ENCODE results near the gene PER1. TPM values are rescaled to one million over a fixed set of nuclear protein-coding genes. Genes with fewer than 3 reads are reported as not detected.

Gene PER1
- total RNA-seq, 4 donors from 2014 or later = 67.1 to 188 (median 136) TPM

DNA sequence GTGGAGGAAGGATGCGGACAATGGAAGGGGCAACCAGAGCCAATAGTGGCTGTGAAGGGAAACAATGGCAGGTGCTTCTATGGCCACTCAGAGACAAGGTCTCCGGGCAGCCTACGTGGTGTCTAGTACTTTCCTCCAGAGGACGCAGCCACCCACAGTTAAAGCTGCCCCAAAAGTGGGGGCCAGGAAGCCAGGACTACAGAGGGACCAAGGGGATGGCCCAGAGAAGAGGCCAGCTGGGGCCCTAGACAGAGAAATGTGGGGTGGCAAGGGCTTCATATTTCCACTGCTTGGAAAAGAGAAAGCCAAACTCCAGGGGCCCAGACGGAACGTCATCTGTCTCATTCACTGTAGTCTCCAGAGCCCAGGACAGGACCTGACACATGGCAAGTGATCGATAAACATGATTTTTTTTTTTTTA is 837 bp upstream of the PER1 start:
- no peak for ATAC-seq
- H3K4me1 ChIP-seq = peaks cover 0 to 58% (median 31%) of the 10 kb centered on the region in 3 donors
- TF ChIP-seq POLR2A (IDR thresholded peaks at IDR 0.05) = no peak
- no peak for TF ChIP-seq POLR2AphosphoS5 (IDR thresholded peaks at IDR 0.05)
- no peak for TF ChIP-seq EP300 (IDR thresholded peaks at IDR 0.05)
- TF ChIP-seq CTCF (IDR thresholded peaks at IDR 0.05) = no peak

GRCh38 chr17:8151641-8152111 is 528 bp downstream of the PER1 start:
- no peaks in the 10 kb centered on the region for H3K9me3 ChIP-seq
- H3K27me3 ChIP-seq = no peaks in the 10 kb centered on the region
- peak overlapping the region; percentile 77 to 79 for H3K4me3 ChIP-seq
- peaks cover 0 to 58% (median 29%) of the 10 kb centered on the region in 3 donors for H3K4me1 ChIP-seq
- peaks cover 3 to 50% of the 10 kb centered on the region in 2 donors for H3K36me3 ChIP-seq
- ATAC-seq = peak; percentile 8
- no peak for TF ChIP-seq CTCF (IDR thresholded peaks at IDR 0.05)
- TF ChIP-seq POLR2AphosphoS5 (IDR thresholded peaks at IDR 0.05) = peak; percentile 98
- TF ChIP-seq POLR2A (IDR thresholded peaks at IDR 0.05) = peak; percentile 42 to 63
- TF ChIP-seq EP300 (IDR thresholded peaks at IDR 0.05) = peak; percentile 97
- H3K27ac ChIP-seq = peak overlapping the region; percentile 98 to 100 (median 99)
- WGBS, 2 donors (ENCODE audit: low coverage in 1 of 2) = 0% methylated on average over 6 to 9 of the region's 22 CpGs

More for the DNA sequence above, 837 bp upstream of the PER1 start:
- 41 to 53% methylated on average over 4 to 7 of the region's 7 CpGs for whole genome bisulfite sequencing, 2 donors (ENCODE audit: low coverage in 1 of 2)
- Histone ChIP-seq H3K4me3 (peak overlapping the region; percentile 77 to 79), H3K36me3 (peaks cover 0 to 36% of the 10 kb centered on the region in 2 donors), H3K27ac (peak overlapping the region; percentile 98 to 100 (median 99)), H3K27me3 (no peaks in the 10 kb centered on the region), H3K9me3 (no peaks in the 10 kb centered on the region)

DNA sequence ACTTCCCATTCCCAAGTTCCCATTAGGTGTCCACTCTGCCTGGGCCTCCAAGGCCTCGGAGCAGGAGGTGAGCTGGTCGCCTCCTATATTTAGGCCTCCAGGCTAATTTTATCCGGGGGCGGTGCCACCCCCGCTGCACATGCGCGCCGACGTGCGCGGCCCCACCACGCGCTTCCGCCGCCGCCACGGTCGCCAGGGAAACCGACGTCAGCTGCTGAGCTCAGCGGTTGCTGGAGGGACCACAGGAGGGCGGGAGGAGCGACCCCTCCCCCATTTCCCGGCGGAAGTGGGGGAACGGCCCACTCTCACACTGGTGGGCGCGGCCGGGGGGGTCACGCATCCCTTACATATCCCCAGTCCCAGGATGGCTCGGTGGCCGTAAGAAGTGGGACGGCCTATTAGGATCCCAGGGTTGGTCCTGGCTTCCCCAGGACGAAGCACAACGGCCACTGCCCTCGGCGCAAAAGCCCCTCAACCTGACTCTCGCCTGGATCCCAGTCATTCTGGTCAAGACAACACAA is 1.0 kb downstream of the PER1 start:
- H3K36me3 ChIP-seq = peaks cover 8 to 55% of the 10 kb centered on the region in 2 donors
- H3K4me1 ChIP-seq = peaks cover 0 to 63% (median 29%) of the 10 kb centered on the region in 3 donors
- TF ChIP-seq EP300 (IDR thresholded peaks at IDR 0.05) = peak; percentile 92
- TF ChIP-seq CTCF (IDR thresholded peaks at IDR 0.05) = peak in 2 of 4 experiments; percentile 33 to 51
- TF ChIP-seq POLR2A (IDR thresholded peaks at IDR 0.05) = peak in 1 of 2 donors; percentile 28
- TF ChIP-seq POLR2AphosphoS5 (IDR thresholded peaks at IDR 0.05) = peak; percentile 85
- WGBS, 2 donors (ENCODE audit: low coverage in 1 of 2) = 0% methylated on average over 5 of the region's 38 CpGs; no CpG with 5 or more reads in 1 of the 2 donors
- peak; percentile 37 for ATAC-seq
- H3K27ac ChIP-seq = peak overlapping the region; percentile 98 to 100 (median 99)
- peak overlapping the region; percentile 77 to 79 for H3K4me3 ChIP-seq
- H3K9me3 ChIP-seq = no peaks in the 10 kb centered on the region
- no peaks in the 10 kb centered on the region for H3K27me3 ChIP-seq

DNA sequence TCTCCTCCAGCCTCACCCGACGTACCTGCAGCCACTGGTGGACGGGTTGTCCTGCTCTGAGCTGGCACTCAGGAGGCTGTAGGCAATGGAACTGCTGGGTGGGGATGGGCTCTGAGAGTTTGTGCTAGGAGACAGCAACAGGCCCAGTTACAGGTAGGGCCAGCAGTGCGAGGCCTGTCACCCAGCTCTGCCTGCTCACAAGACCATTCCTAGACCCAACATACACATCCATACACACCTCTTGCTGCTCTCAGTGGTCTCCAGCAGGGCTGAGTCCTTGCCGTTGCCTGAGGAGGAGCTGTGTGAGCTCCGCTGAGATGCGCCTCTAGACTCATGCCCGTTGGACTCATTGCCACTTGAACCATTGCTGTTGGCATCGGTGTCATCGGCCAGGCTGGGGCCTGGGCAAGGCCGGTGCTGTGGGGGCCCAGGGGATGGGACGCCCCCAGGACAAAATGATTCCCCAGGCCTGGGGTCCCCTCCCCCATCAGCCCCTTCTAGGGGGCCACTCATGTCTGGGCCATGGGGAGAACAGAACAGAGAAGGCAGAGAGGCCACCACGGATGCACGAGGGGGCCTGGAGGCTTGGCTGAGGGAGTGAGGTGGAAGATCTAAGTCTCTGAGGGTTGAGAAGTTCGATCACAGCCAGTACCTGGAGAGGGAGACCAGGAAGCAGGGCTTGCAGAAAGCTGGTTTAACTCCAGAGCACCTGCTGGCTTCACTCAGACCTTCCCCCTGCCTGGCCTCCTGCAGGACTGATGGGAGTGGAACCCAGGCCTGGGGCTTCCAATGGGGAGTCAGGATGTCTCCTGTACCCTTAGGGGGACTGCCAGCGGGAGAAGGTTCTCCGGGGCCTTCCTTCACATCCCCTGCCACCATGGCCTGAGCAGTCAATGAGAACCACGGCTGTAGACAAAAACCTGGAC is 1.7 kb downstream of the PER1 start:
- Histone ChIP-seq H3K27me3 (no peaks in the 10 kb centered on the region), H3K36me3 (peaks cover 12 to 62% of the 10 kb centered on the region in 2 donors), H3K4me3 (peak overlapping the region; percentile 77 to 79), H3K4me1 (peaks cover 0 to 70% (median 29%) of the 10 kb centered on the region in 3 donors), H3K27ac (peak overlapping the region; percentile 98 to 100 (median 99)), H3K9me3 (no peaks in the 10 kb centered on the region)
- WGBS, 2 donors (ENCODE audit: low coverage in 1 of 2) = 0% methylated on average over 2 of the region's 18 CpGs; no CpG with 5 or more reads in 1 of the 2 donors
- no peak for ATAC-seq
- no peak for TF ChIP-seq POLR2A (IDR thresholded peaks at IDR 0.05)
- TF ChIP-seq POLR2AphosphoS5 (IDR thresholded peaks at IDR 0.05) = peak; percentile 35
- TF ChIP-seq EP300 (IDR thresholded peaks at IDR 0.05) = no peak
- TF ChIP-seq CTCF (IDR thresholded peaks at IDR 0.05) = no peak

All from gastroesophageal sphincter (tissue), 4 donors.